Neural progenitor cell (in vitro differentiated cells): Measurements from ENCODE around the gene CEP104. TPM values are rescaled to one million over a fixed set of nuclear protein-coding genes. Genes with fewer than 3 reads are reported as not detected.

ENCODE experiments used
- DNase-seq: peaks from one replicate; pipeline ENCODE4 v3.0.0-alpha.2; 2016; ENCODE audit warnings: low spot score
- H2AFZ ChIP-seq: fragments of 200-600 bp; sonication (generic); replicated peaks from 2 replicates; pipeline ENCODE4 v1.6.1; 2016; ENCODE audit warnings: antibody characterized with exemption
- H3F3A ChIP-seq: fragments of 200-600 bp; sonication (generic); 2 replicates; pipeline ENCODE4 v1.6.1; 2016; ENCODE audit warnings: antibody characterized with exemption, low read depth
- H3K27ac ChIP-seq: fragments of 200-600 bp; sonication (generic); 2 replicates; pipeline ENCODE4 v1.5.1; 2016; ENCODE audit warnings: mild to moderate bottlenecking
- H3K27me3 ChIP-seq: fragments of 200-600 bp; sonication (generic); 2 replicates; pipeline ENCODE4 v1.6.1; 2016; ENCODE audit warnings: mild to moderate bottlenecking, moderate library complexity
- H3K36me3 ChIP-seq: fragments of 200-600 bp; sonication (generic); 2 replicates; pipeline ENCODE4 v1.5.1; 2016
- H3K4me1 ChIP-seq: fragments of 200-600 bp; sonication (generic); 2 replicates; pipeline ENCODE4 v1.6.1; 2016; ENCODE audit warnings: mixed run types
- H3K4me2 ChIP-seq: fragments of 200-600 bp; sonication (generic); 2 replicates; pipeline ENCODE4 v1.6.1; 2016
- H3K4me3 ChIP-seq: fragments of 200-600 bp; sonication (generic); 2 replicates; pipeline ENCODE4 v1.5.1; 2016
- H3K79me2 ChIP-seq: fragments of 200-600 bp; sonication (generic); 2 replicates; pipeline ENCODE4 v1.6.1; 2016; ENCODE audit warnings: low read depth
- H3K9ac ChIP-seq: fragments of 200-600 bp; sonication (generic); 2 replicates; pipeline ENCODE4 v1.6.1; 2016
- H3K9me3 ChIP-seq: fragments of 200-600 bp; sonication (generic); 2 replicates; pipeline ENCODE4 v1.5.1; 2016; ENCODE audit warnings: low read depth
- H4K20me1 ChIP-seq: fragments of 200-600 bp; sonication (generic); 2 replicates; pipeline ENCODE4 v1.6.1; 2016; ENCODE audit warnings: low read depth
- H3K27ac Mint-ChIP-seq: 3 replicates; pipeline ENCODE4 v1.8.0; 2021; ENCODE audit warnings: mixed read lengths
- H3K27me3 Mint-ChIP-seq: 2 replicates; pipeline ENCODE4 v1.8.0; 2022; ENCODE audit warnings: low read depth, mild to moderate bottlenecking, inconsistent platforms, moderate library complexity, mixed read lengths; ENCODE audit not compliant: insufficient read depth
- H3K36me3 Mint-ChIP-seq: 3 replicates; pipeline ENCODE4 v1.8.0; 2021; ENCODE audit warnings: mixed read lengths
- H3K4me1 Mint-ChIP-seq: 3 replicates; pipeline ENCODE4 v1.8.0; 2021; ENCODE audit warnings: mixed read lengths
- H3K4me3 Mint-ChIP-seq: 3 replicates; pipeline ENCODE4 v1.8.0; 2021; ENCODE audit warnings: mild to moderate bottlenecking, moderate library complexity, mixed read lengths
- H3K9me3 Mint-ChIP-seq: 3 replicates; pipeline ENCODE4 v1.8.0; 2020; ENCODE audit warnings: mixed read lengths
- CTCF ChIP-seq: fragments of 200-600 bp; sonication (generic); IDR thresholded peaks from 2 replicates; pipeline ENCODE4 v1.5.1; 2017; ENCODE audit warnings: antibody characterized with exemption, mild to moderate bottlenecking
- EZH2 ChIP-seq: fragments of 200-600 bp; sonication (generic); IDR thresholded peaks from 2 replicates; pipeline ENCODE4 v1.6.1; 2017; ENCODE audit warnings: antibody characterized with exemption, mild to moderate bottlenecking, moderate library complexity
- EZH2phosphoT487 ChIP-seq: fragments of 200-600 bp; sonication (generic); IDR thresholded peaks from 2 replicates; pipeline ENCODE4 v1.6.1; 2017; ENCODE audit warnings: antibody characterized with exemption
- total RNA-seq: library from RNA; depleted of rRNA; stranded (reverse); fragments of >200 nt; gene quantifications from 2 replicates; pipeline ENCODE4 v1.2.3, GENCODE V29; 2015; ENCODE audit warnings: low replicate concordance

CEP104 gene
- total RNA-seq, 1 donor from 2014 or later: 12.9 TPM

DNA sequence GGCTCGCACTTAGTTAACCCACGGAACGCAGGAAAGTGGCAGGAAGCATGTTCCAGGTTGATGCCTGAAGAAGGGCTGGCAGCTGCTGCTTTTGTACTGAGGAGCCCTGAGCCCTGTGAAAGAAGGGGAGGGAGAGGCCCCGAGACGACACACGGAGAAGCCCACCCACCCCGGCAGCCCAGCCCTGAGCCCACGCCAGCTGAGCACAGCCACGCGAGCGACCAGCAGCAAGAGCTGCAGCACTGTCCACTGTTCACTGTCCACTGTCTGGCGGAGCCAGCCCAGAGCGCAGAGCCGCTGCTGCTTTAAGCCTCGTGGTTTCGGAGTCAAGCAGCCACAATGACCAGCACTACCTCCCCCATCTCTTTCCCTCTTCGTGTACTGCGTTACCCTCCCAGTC, 66.1 kb downstream of the CEP104 start:
- Histone ChIP-seq H3K9me3 (no peaks in the 10 kb centered on the region), H3K36me3 (no peaks in the 10 kb centered on the region), H3K27me3 (no peaks in the 10 kb centered on the region), H3K9ac (no peak overlapping the region), H2AFZ (no peak overlapping the region), H3K79me2 (peaks cover 49% of the 10 kb centered on the region), H3K4me3 (no peak overlapping the region), H3F3A (peaks cover 16% of the 10 kb centered on the region), H4K20me1 (peaks cover 51% of the 10 kb centered on the region), H3K27ac (no peak overlapping the region), H3K4me1 (peaks cover 12% of the 10 kb centered on the region), H3K4me2 (no peak overlapping the region)
- H3K9me3 Mint-ChIP-seq: no peaks in the 10 kb centered on the region
- peaks cover 7% of the 10 kb centered on the region for H3K36me3 Mint-ChIP-seq
- no peak overlapping the region for H3K27ac Mint-ChIP-seq
- peaks cover 18% of the 10 kb centered on the region for H3K4me1 Mint-ChIP-seq
- TF ChIP-seq EZH2phosphoT487 (no peak), EZH2 (no peak), CTCF (no peak)
- H3K4me3 Mint-ChIP-seq: no peak overlapping the region
- no peaks in the 10 kb centered on the region for H3K27me3 Mint-ChIP-seq
- DNase-seq: no peak

- Histone ChIP-seq H3K27me3 (no peaks in the 10 kb centered on the region), H3K4me2 (no peak overlapping the region), H2AFZ (no peak overlapping the region), H3F3A (peaks cover 16% of the 10 kb centered on the region), H3K9me3 (no peaks in the 10 kb centered on the region), H3K4me3 (no peak overlapping the region), H3K36me3 (no peaks in the 10 kb centered on the region), H3K9ac (no peak overlapping the region), H4K20me1 (peaks cover 46% of the 10 kb centered on the region), H3K79me2 (peaks cover 45% of the 10 kb centered on the region), H3K4me1 (peaks cover 12% of the 10 kb centered on the region), H3K27ac (no peak overlapping the region)
- H3K4me3 Mint-ChIP-seq: no peak overlapping the region
- no peaks in the 10 kb centered on the region for H3K9me3 Mint-ChIP-seq
- no peak for DNase-seq
- no peaks in the 10 kb centered on the region for H3K27me3 Mint-ChIP-seq
- H3K4me1 Mint-ChIP-seq: peaks cover 17% of the 10 kb centered on the region
- no peak overlapping the region for H3K27ac Mint-ChIP-seq
- H3K36me3 Mint-ChIP-seq: peaks cover 8% of the 10 kb centered on the region
- no peak for TF ChIP-seq EZH2phosphoT487
- TF ChIP-seq EZH2: no peak
Observed at GRCh38 chr1:3790500-3790923, 66.5 kb downstream of the CEP104 start.

DNA sequence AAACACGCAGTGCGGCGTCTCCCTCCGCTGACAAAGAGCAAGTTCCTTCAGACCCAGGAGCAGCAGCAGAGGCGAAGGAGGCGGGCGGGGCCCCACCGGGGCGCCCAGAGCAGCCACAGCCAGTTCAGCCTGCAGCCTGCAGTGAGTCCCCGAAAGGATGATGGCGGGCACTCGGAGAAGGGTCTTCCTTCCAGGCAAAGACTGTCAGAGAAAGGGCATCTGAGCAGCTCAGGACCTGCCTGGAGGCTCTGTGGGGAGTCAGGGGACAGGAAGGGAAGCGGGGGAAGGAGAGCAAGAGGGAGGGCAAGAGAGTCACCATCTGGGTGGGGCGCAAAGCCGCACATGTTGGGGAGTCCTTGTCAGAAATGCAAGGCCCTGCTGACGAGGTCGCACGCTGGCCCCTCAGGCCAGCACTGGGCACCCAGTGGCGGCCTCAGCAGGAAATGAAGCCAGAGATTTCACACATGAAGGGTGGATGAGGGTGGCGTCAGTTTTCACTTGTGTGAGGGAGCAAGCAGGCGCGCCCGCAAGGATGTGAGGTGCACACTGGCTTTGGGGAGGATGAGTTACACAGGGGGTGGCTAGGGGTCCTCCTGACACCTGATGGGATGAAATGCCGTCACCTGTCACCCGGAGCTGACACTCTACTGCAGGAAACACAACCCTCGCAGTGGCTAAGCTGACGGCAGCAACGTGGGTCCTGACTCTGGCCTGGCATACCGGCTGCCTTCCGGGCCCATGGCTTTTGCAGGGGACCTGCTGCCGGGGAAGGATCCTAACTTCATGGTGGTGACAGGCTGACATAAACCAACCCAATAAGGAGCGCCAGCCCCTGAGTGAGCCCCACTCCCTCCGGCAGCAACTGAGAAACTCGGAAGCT, 67.3 kb downstream of the CEP104 start:
- no peak for DNase-seq
- H2AFZ ChIP-seq: no peak overlapping the region
- H3K36me3 ChIP-seq: no peaks in the 10 kb centered on the region
- peaks cover 16% of the 10 kb centered on the region for H3F3A ChIP-seq
- no peak overlapping the region for H3K4me3 ChIP-seq
- H4K20me1 ChIP-seq: peaks cover 38% of the 10 kb centered on the region
- H3K27me3 ChIP-seq: no peaks in the 10 kb centered on the region
- no peaks in the 10 kb centered on the region for H3K27me3 Mint-ChIP-seq
- no peaks in the 10 kb centered on the region for H3K9me3 Mint-ChIP-seq
- H3K4me1 Mint-ChIP-seq: peaks cover 11% of the 10 kb centered on the region
- H3K4me1 ChIP-seq: peaks cover 7% of the 10 kb centered on the region
- peaks cover 36% of the 10 kb centered on the region for H3K79me2 ChIP-seq
- no peak overlapping the region for H3K27ac ChIP-seq
- no peak overlapping the region for H3K4me2 ChIP-seq
- no peak overlapping the region for H3K4me3 Mint-ChIP-seq
- peaks cover 12% of the 10 kb centered on the region for H3K36me3 Mint-ChIP-seq
- H3K9ac ChIP-seq: peak overlapping the region; percentile 27
- TF ChIP-seq EZH2: no peak
- no peak for TF ChIP-seq EZH2phosphoT487
- TF ChIP-seq CTCF: no peak
- no peaks in the 10 kb centered on the region for H3K9me3 ChIP-seq
- no peak overlapping the region for H3K27ac Mint-ChIP-seq
